ENCODE results near the gene BMERB1.

DNA sequence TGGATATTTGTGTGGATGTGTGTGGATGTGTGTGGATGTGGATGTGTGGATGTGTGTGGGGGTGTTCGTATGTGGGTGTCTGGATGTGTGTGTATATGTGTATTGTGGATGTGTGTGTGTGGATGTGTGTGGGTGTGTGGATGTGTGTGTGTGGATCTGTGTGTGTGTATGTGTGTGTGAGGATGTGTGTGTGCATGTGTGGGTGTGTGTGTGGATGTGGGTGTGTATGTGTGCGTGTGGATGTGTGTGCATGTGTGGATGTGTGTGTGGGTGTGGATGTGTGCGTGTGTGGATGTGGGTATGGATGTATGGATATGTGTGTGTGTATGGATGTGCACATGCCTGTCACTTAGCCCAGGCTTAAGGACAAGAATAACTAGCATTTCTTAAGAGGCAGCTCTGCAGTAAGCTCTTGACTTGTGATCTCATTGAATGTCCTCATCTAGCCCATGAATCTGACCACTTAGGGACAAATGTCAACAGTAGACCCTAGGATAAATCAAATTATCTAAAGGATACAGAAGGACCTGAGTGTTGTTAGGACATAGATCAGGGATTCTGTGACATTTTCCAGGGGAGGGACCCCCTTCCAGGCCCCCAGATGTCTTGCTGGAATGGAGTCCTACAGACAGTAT lies 83.5 kb downstream of the BMERB1 start:
- no peak for TF ChIP-seq POLR2A (IDR thresholded peaks at IDR 0.05)
- TF ChIP-seq, protein P1, sequence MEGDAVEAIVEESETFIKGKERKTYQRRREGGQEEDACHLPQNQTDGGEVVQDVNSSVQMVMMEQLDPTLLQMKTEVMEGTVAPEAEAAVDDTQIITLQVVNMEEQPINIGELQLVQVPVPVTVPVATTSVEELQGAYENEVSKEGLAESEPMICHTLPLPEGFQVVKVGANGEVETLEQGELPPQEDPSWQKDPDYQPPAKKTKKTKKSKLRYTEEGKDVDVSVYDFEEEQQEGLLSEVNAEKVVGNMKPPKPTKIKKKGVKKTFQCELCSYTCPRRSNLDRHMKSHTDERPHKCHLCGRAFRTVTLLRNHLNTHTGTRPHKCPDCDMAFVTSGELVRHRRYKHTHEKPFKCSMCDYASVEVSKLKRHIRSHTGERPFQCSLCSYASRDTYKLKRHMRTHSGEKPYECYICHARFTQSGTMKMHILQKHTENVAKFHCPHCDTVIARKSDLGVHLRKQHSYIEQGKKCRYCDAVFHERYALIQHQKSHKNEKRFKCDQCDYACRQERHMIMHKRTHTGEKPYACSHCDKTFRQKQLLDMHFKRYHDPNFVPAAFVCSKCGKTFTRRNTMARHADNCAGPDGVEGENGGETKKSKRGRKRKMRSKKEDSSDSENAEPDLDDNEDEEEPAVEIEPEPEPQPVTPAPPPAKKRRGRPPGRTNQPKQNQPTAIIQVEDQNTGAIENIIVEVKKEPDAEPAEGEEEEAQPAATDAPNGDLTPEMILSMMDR (IDR thresholded peaks at IDR 0.05): no peak
- TF ChIP-seq POLR2AphosphoS5 (IDR thresholded peaks at IDR 0.05): no peak
